ENCODE data around the gene EHD2.

DNA sequence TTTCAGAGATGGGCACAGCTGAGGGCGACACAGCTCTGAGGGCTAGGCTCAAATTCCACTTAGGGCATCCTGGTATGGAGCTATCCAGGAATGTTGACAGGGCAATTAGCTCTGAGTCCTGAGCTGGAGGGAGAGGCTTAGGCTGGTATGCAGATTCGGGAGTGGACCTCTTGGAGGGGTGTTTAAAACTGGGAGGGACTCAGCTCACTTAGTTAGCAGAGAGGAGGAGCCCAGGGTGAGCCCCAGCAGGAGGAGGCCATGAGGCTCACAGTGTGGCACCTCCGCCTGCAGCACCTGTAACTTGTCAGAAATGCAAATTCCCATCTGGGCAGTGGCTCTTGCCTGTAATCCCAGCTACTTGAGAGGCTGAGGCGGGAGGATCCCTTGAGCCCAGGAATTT is 21.9 kb downstream of the EHD2 start:
- TF ChIP-seq, protein P1, sequence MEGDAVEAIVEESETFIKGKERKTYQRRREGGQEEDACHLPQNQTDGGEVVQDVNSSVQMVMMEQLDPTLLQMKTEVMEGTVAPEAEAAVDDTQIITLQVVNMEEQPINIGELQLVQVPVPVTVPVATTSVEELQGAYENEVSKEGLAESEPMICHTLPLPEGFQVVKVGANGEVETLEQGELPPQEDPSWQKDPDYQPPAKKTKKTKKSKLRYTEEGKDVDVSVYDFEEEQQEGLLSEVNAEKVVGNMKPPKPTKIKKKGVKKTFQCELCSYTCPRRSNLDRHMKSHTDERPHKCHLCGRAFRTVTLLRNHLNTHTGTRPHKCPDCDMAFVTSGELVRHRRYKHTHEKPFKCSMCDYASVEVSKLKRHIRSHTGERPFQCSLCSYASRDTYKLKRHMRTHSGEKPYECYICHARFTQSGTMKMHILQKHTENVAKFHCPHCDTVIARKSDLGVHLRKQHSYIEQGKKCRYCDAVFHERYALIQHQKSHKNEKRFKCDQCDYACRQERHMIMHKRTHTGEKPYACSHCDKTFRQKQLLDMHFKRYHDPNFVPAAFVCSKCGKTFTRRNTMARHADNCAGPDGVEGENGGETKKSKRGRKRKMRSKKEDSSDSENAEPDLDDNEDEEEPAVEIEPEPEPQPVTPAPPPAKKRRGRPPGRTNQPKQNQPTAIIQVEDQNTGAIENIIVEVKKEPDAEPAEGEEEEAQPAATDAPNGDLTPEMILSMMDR (IDR thresholded peaks at IDR 0.05; ENCODE audit: borderline replicate concordance, extremely low read depth, low read length, poor library complexity, severe bottlenecking): no peak
- no peak for TF ChIP-seq EZH2 (IDR thresholded peaks at IDR 0.05; ENCODE audit: borderline replicate concordance, low read depth, low read length, severe bottlenecking)

Measured in DND-41 (cell line).